ENCODE data around the gene TACC2.

GRCh38 chr10:122140941-122141623, 152.1 kb downstream of the TACC2 start:
- TF ChIP-seq CTCF (IDR thresholded peaks at IDR 0.05) = no peak
- TF ChIP-seq POLR2A (IDR thresholded peaks at IDR 0.05) = no peak

Data from thyroid gland (tissue), 4 donors.